ENCODE data around the gene PDXP.

The PDXP gene

GRCh38 chr22:37639070-37639760 is 19.3 kb upstream of the PDXP start, which contains the start of gene SH3BP1:
SH3BP1 (plus strand) TSS chr22:37639669; CDS start chr22:37639788, 119 bp downstream.
- TF ChIP-seq ZNF155 (tag by site-specific recombination; IDR thresholded peaks at IDR 0.05) (no peak), GLIS2 (tag by site-specific recombination; IDR thresholded peaks at IDR 0.05) (peak; percentile 75), GLIS1 (tag by site-specific recombination; IDR thresholded peaks at IDR 0.05) (peak; percentile 77), ZBTB8A (tag by site-specific recombination; IDR thresholded peaks at IDR 0.05) (0 out of 2 replicates have a peak, but pooled peaks have one; percentile 31), ZNF341 (tag by site-specific recombination; IDR thresholded peaks at IDR 0.05; ENCODE audit: low read depth) (peak; percentile 39; the same call in 1 of the 2 replicates), HIC1 (tag by site-specific recombination; IDR thresholded peaks at IDR 0.05) (0 out of 2 replicates have a peak, but pooled peaks have one; percentile 21), ZSCAN30 (tag by site-specific recombination; IDR thresholded peaks at IDR 0.05) (no peak), ZNF24 (tag by site-specific recombination; IDR thresholded peaks at IDR 0.05) (no peak), SCRT2 (tag by site-specific recombination; IDR thresholded peaks at IDR 0.05) (peak; percentile 34; the same call in 1 of the 2 replicates), KLF17 (tag by site-specific recombination; IDR thresholded peaks at IDR 0.05) (no peak), ZFHX2 (tag by site-specific recombination; conservative IDR thresholded peaks at IDR 0.05) (peak; percentile 82), SP3 (tag by site-specific recombination; IDR thresholded peaks at IDR 0.05) (peak; percentile 45), EGR2 (tag by site-specific recombination; IDR thresholded peaks at IDR 0.05; ENCODE audit: low read depth) (peak; percentile 39; the same call in 1 of the 2 replicates), ZNF623 (tag by site-specific recombination; IDR thresholded peaks at IDR 0.05) (no peak), ZNF248 (tag by site-specific recombination; IDR thresholded peaks at IDR 0.05) (no peak), BCL11B (tag by site-specific recombination; IDR thresholded peaks at IDR 0.05; ENCODE audit: low read depth) (no peak), ZNF596 (tag by site-specific recombination; IDR thresholded peaks at IDR 0.05) (0 out of 2 replicates have a peak, but pooled peaks have one; percentile 56), KLF1 (tag by site-specific recombination; IDR thresholded peaks at IDR 0.05) (peak; percentile 77), ZBTB26 (tag by site-specific recombination; optimal IDR thresholded peaks at IDR 0.05) (peak; percentile 23), ZBTB20 (tag by site-specific recombination; IDR thresholded peaks at IDR 0.05) (no peak), ZNF214 (tag by site-specific recombination; IDR thresholded peaks at IDR 0.05; ENCODE audit: borderline replicate concordance) (no peak), SP2 (tag by site-specific recombination; IDR thresholded peaks at IDR 0.05) (peak; percentile 38), ZXDB (tag by site-specific recombination; IDR thresholded peaks at IDR 0.05) (peak; percentile 28; the same call in 1 of the 2 replicates), KLF8 (tag by site-specific recombination; IDR thresholded peaks at IDR 0.05) (peak; percentile 36; the same call in 1 of the 2 replicates)
- TF ChIP-seq, protein P1, sequence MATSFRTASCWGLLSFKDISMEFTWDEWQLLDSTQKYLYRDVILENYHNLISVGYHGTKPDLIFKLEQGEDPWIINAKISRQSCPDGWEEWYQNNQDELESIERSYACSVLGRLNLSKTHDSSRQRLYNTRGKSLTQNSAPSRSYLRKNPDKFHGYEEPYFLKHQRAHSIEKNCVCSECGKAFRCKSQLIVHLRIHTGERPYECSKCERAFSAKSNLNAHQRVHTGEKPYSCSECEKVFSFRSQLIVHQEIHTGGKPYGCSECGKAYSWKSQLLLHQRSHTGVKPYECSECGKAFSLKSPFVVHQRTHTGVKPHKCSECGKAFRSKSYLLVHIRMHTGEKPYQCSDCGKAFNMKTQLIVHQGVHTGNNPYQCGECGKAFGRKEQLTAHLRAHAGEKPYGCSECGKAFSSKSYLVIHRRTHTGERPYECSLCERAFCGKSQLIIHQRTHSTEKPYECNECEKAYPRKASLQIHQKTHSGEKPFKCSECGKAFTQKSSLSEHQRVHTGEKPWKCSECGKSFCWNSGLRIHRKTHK (tag by site-specific recombination; IDR thresholded peaks at IDR 0.05): no peak
- CTCF ChIA-PET: interaction anchor here (0.6 to 17.0 kb wide), 5 partner anchors 32 to 180 kb away, joined by 3 to 353 read pairs (median 6); partner anchors contain the start of genes LGALS1 and NOL12
- H3K9me3 ChIP-seq (ENCODE audit: control insufficient read depth, insufficient read depth, low read depth, low read length): no peaks in the 10 kb centered on the region
- H3K27ac ChIP-seq (ENCODE audit: extremely low read depth, low read depth, low read length): peak within 1 kb of the TSS; percentile 52; the same call in 1 of the 2 replicates
- H3K4me3 ChIP-seq (ENCODE audit: low read depth, low read length): peak within 1 kb of the TSS; percentile 58
- H3K36me3 ChIP-seq (ENCODE audit: control insufficient read depth in 2 of 2, insufficient read depth in 1 of 2, low read length in 2 of 2): peaks cover 0 to 32% of the 10 kb centered on the region in 2 experiments; a peak in 1 of 3 replicates
- POLR2A ChIA-PET: interaction anchor here (0.6 to 11.0 kb wide), 6 partner anchors 8 to 945 kb away, joined by 3 to 80 read pairs (median 3); partner anchors contain the start of genes GCAT, GGA1 and PDXP
- H3K4me1 ChIP-seq (ENCODE audit: control insufficient read depth, insufficient read depth, low read length): peaks cover 10% of the 10 kb centered on the region; the same call in 1 of the 2 replicates

Data from HEK293 (cell line).